SHP77 treated with DMSO at 0.1 percent for 48 hours (cell line): Measurements from ENCODE around the gene LOXHD1.

ENCODE experiments used
- DNase-seq: peaks from one replicate; lab custom pipeline; 2025; lab: John Stamatoyannopoulos, UW

LOXHD1 gene

DNA sequence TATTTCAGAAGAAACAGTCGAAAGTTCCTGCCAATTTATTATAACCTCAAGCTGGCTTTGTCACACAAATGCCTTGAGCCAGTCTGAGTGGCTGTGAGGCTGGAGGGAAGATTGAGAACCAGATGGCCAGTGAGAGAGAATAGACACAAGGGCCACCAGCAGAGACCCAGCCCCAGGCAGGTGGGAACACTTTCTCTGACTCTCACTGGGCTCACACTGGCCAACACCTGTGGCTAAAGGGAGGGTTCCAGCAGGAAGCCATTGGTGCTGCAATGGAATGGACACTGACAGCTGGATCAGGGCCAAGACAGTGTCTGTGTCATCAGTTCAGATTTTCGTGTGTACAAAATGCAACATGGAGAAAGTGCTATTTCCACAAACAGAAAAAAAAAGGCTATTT is 29.9 kb downstream of the LOXHD1 start:
- DNase-seq, result no peak

DNA sequence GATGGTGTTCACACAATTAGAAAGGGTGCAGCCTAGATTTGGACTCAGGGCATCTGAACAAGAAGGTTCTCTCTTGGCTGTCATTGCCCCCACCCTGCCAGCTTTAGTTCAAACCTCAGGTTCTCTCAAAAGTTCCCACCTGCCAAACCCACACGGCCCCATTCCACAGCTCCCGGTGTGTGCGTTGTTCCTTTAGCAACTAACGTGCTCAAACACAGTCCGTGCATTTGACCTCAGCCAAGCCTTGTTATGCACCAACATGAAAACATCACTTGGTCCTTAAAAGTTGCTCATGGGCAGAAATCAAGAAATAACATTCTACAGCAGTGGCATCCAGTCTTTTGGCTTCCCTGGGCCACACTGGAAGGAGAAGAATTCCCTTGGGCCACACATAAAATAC is 32.0 kb downstream of the LOXHD1 start:
- no peak for DNase-seq

DNA sequence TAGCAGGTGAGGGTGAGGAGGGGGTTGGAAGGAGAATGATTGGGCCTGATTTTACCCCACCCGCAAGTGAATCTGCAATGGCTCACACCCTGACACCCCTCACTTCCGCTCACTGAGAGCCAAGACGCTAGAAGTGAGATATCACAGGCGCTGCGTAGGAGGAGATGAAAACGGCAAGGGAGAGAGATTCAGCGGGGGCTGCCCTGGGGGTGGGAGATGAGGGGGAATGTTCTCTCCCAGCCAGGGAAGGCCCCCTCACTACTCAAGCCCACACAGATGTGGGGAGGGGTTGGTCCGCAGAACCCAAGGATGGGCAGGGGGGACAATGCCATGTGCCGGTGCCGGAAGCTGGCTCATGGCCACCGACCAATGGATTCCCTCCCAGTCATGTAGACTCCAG is 32.9 kb downstream of the LOXHD1 start:
- no peak for DNase-seq

DNA sequence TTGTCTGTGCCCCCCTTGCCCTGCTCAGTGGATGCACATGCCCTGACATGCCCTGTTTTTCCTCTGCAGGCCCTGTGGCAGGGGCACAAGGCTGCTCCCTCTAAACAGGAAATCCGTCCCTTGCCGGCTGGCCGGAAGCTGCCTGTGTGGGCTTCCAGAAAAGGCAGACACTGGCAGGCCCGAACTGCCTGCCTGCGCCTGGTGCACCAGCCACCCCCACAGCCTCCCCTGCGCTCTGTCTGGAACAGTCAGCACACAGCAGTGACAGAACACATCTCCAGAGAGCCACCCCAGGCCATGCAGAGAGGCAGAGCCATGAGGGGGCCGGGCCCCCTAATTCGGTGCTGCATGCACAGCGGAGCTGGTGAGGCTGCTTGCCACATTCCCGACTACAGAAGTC is 33.5 kb downstream of the LOXHD1 start:
- no peak for DNase-seq

DNA sequence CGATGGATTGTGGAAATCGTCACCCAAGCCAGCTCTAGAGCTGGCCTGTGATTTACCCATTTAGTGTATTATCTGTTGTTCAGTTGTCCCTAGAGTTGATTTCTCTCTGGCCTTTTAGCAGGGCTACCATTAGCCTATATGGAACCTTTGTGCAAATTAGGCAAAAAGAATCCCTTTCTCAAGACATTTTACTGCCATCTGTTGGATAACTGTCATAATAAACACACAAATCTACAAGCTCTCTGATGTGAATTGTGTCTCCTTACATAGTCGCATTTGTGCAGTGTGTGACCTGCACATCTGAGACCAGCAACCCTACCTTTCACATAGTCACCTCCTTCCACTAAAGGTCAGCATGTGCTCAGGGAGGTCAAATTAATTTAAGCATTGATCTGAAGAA is 34.0 kb downstream of the LOXHD1 start:
- DNase-seq, result no peak

DNA sequence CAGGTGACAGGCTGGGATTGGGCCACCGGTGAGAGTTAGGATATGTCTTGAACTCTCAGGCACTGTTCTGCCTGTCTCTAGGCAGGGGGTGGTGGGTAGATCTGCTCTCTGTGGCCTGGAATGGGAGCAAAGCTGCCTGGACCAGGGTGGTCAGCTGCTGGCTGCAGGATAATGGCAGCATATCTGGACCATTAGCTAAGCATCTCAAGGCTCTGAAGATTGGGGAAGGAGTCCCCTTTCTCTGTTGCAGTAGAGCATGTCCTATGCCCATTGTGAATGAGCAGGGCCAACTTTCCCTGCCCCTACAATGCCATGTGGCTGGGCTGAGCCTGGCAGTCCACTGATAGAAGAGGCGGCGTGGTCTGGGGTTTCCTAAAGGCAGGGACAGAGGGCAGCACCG is 34.6 kb downstream of the LOXHD1 start:
- no peak for DNase-seq

DNA sequence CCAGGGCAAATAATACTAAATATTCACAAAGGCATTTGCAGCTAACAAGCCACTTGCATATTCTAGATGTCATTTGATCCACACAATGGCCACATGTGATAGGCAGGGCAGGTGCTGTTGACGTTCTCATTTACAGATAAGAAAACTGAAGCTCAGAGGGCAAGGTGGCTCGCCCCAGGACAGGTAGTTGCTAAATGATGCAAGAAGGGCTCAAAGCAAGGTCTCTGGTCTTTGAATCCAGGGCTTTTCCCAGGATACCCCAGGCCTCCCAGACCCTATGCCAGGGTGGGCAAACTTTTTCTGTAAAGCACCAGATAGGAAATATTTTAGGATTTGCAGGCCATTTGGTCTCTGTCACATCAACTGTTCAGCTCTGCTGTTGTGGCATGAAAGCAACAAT is 35.1 kb downstream of the LOXHD1 start:
- no peak for DNase-seq

DNA sequence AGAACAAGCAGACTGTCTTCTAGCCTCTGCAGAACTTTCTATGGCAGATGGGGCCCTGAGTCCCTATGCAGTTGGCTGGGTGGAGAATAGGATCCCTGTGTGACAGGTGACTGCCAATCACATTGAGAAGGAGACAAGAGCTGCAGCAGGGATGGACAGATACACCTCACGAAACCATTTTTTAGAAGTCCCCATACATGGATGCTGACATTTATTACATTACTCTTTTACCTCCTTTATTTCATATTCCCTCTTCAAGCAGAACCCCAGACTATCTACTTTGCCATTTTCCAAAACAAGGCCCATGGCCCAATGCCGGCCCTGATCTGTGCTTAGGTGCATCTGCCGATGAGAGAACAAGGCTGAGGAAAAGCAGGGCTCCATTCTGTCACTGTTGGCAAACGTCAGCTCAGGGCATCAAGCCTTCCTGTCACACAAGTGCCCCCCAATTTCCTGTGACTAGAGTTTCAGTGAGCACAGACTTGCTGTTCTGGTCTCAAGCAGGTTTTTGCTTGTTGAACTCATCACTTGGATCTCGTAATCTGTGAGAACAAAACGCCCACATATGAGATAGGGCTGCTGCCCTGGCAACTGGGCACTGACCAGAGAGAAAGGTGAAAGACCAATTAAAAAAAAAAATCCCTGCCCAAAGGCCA is 35.8 kb downstream of the LOXHD1 start:
- DNase-seq, result no peak

DNA sequence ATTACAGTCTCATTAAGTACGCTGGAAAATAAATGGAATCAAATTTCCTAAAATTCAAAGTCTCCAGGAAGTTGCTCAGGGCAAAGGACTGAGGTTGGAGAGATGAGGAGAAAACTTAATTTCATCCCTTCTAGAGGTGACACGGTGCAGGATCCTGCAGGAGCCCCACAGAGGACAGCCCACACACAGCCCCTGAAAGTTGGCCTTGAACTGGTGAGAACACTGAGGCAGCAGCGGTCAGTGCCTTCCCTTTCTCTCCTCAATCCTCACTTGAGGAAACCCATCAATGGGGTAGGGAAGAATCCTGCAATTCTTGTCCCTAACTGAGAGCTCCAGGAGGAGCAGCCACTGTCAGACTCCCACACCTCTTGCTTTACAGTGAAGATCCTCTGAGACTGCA is 37.5 kb downstream of the LOXHD1 start:
- no peak for DNase-seq

DNA sequence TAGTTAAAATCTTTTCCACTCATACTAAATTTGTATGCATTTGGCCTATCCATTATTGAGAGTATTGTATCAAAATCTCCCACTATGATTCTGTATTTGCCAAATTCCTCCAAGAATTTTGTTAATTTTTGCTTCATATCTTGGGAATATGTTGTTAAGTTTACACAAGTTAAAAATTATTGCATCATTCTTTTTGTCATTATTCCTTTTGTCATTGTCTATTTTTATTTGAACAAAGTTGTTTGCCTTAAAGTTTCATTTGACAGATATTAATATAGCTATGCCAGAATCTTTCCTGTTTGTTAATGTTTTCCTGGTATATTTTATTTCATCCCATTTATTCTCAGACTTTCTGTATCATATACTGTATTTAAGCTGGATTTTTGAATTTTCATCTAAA is 41.3 kb downstream of the LOXHD1 start:
- no peak for DNase-seq

DNA sequence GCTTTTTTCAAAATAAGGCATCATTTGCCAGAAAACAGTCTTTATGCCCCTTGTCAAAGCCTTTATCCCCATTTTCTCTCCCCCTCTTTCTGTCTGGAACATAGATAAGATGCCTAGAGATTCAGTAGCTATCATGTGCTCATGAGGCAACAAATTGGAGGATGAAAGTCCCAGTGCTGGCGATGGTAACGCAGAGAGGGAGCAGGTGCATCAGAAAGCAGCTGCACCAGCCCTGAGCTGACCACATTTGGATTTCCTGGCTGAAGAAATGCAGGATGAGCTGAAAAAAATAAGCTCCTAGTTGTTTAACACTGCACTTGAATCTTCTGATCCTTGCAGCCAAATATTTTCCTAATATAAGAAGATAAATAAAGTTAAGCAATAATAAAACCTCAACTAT is 48.0 kb downstream of the LOXHD1 start:
- peak; percentile 2 for DNase-seq

DNA sequence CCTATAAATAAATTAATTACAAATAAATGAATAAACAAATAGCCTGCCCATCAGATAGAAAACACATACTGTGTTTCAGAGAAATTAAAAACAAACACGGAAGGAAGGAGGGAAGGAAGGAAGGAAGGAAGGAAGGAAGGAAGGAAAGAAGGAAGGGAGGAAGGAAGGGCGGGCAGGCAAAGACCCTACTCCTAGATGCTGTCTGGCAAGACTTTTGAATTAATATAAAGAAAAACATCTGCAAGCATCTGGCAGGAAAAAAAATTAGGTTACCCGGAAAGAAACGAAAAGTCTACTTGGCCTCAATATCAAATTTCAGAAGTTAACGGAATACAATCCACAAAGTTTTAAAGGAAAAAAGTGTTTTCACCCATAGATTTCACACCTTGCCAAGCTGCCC is 49.1 kb downstream of the LOXHD1 start:
- DNase-seq, result no peak

DNA sequence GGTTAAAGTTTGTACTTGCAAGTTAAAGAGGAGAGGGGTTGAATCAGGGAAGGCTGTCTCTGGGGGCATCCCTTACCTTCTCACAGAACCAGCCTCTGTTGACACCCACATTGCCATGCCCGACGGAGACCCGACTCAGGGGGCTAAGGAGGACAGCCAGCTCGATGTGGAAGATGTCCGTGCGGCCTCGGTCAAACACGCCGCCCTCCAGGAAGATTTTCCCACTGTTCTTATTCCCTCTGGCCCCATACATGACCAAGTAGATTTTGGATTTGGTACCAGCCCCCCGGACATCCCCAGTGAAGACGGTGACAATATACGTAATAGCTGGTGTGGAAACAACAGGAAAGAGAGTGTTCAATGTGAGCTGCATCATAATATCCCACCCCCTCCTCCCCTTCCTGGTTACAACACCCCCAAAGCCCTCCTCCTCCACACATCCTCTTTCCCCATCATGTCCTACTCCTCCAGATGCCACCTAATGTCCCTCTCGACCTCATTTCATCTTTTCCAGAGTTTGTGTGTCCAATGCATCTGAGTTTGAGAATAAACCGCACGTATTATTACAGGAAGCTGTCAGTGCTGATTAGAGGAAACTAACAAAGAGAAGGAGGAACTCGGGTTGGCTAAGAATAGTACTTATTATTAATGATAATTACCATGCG is 55.7 kb downstream of the LOXHD1 start:
- DNase-seq, result no peak

DNA sequence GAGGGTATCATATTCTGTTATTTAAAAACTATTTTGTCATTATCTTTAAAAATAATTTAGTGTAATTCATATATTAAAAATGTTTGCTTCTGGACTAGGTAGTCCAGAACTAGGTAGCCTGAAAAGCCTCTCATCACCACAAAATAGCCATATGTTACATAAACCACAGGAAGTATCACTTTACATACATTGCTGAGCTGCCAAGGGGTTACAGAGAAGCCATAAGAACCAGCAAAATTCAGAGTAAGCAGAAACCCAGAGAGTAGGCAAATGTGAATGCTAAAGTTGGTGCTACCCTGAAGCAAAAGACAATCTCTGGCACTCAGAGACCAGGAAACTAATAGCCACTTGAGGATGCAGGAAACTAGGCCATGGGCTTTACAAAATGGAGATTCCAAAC is 60.9 kb downstream of the LOXHD1 start:
- no peak for DNase-seq

DNA sequence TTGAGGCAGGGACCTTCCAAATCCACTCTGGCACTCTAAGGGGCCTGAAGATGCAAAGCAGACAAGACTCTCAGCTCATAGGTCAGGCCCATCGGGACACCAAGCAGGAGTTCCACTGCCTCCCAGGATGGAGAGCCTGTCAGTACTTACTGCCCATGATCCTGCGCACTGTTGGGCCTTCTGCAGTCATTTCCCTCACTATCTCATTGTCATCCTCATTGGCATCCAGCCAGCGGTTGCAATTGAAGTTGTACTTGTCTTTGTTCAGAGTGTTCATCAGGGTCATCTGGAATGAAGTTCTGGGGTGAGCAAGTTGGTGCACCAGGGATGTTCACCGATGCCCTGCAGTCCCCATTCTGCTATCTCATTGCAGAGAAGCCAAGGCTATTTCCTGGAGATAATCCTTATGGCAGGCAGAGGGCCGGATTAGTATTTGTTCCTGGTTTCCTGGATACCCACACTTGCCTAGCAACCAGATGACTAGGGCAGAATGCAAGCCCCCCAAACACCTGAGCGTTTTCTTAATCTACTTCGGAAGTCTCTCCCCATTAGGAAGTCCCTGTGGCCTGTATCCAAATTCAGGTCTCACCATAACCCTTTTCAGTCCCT is 65.1 kb downstream of the LOXHD1 start:
- DNase-seq, result no peak

DNA sequence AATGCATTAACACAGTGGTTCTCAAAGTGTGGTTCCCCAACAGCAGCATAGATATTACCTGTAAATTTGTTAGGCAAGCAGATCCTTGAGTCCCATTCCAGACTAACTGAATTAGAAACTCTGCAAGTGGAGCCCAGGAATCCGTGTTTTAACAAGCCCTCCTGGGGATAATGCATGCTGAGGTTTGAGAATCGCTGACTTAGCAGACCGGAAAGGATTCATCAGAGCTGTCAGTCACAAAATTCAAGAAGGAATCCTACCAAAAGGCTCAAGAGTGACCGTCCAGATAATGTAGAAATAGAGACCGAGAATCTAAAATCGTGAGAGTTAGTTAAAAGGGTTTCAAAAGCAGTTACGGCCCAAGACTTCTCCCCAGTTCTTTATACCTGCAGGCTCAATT is 66.9 kb downstream of the LOXHD1 start:
- no peak for DNase-seq

DNA sequence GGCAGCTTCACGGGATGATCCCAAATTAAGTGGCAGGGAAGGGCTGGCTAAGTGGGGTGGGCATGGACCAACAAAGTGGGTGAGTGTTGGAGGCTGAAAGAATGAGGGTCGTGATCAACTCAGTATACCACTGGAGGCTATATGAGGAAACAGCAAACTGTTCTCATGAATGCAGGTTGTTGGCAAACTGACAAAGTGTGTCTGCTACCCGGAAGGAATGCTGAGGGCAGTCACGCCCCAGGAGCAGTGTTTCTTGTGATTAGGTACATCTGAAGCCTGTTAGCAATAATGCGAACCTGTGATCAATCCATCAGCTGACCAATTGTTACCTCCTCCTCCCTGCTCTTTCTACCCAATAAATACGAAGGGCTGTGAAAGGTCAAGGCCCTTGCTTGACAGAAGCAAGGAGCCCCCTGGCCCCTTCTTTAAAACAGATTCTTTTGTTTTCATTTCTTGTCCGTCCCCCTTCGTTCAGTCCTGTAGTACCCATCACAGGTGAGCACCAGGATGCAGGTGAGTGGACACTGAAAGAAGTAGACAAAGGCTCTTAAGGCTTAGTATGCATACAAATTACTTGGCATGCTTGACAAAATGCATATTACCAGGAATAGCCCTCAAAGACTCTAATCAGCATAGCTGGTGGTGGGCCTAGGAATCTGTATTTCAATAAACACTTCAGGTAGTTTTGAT is 67.9 kb downstream of the LOXHD1 start:
- DNase-seq, result no peak

DNA sequence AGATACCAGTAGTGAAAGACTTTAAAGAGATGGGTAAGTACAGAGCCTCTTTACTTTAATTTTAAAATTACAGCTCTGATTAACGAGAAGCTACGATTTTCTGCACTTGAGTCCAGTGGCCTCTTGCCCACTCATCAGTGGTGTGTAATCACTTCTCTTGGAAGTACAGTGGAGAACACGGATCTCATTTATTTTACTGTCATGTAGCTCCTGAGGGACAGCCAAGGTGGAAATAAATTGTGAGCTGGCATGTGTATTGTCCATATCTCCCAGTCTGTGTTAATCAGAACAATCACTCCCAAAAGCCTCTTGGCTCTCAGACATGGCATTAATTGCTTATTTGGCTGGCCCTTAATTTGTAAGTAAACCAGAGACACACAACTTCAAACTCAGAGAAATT is 69.4 kb downstream of the LOXHD1 start:
- no peak for DNase-seq

DNA sequence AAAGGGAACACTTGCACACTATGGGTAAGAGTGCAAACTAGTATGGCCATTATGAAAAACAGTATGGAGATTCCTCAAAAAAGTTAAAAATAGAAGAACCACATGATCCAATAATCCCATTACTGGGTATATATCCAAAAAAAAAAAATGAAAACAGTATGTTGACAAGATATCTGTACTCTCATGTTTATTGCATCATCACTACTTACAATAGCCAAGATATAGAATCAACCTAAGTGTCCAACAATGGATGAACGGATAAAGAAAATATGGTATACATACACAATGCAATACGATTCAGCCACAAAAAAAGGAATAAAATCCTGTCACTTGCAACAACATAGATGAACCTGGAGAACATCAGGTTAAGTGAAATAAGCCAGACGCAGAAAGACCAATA is 73.3 kb downstream of the LOXHD1 start:
- DNase-seq, result no peak

DNA sequence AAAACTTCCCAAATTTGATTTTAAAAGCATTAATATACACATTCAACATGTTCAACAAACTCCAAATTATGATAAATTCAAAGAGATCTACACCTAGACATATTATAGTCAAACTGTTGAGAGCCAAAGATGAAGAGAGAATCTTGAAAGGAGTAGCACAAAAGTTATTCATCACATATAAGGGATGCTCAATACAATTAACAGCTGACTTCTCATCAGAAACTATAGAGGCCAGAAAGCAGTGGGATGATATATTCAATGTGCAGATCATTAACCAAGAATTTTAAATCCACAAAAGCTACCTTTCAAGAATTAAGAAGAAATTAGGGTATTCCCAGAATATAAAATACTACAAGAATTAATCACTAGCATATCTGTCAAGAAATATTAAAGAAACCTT is 75.4 kb downstream of the LOXHD1 start:
- DNase-seq, result no peak

DNA sequence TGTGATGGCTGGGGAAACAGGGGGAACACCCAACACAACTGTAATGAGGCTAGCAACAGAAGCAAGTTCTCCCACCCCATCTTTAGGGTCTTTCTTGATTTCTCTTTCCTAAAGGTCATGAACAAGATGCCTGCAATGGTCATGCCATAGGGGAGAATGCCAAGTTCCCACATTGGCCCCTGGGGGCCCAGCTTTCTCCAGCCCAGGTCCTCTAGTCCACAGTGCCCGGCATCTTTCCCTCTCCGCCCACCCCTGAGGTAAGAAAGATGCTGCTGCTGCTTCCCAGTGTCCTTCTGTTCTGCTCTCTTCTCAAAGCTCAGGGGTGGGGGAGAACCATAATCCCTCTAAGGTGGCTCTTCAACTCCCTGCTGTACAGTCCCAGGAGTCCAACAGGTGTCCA is 78.0 kb downstream of the LOXHD1 start:
- DNase-seq, result no peak

DNA sequence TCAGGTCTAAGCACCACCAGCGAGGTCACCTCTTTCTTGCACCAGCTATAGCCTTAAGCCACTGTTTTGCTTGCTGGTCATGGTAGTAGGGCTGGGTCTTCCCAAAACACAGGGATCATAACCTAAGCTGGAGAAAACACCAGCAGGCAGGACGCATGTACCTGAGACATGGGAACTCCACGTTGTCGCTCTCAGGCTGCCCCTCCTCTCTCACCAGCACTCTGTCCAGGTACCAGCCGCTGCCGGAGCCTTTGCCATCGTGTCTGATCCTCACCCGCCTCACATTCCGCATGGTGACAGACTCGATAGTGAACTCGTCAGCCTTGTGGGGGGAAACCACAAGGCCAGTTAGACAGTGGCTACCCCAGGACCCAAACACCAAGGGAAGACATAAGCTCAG is 79.5 kb downstream of the LOXHD1 start:
- no peak for DNase-seq

DNA sequence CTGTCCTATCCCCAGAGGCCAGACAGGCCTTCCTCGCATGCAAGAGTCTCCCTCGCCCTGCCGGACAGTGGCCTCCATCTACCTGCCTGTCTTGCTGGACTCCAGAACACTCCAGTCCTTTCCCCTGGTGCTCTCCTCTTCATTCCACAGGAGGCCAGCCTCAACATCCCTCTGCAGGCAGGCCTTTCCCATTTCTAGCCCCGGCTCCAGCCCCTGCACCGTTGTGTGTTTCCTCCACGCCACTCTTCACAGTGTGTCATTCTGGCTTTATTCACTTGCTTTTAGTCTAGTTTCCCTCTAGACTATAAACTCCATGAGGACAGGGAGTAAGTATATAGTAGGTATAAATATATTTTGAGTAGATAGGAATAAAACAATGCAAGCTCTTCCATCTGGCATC is 81.2 kb downstream of the LOXHD1 start:
- DNase-seq, result no peak
